H1 (cell line): Measurements from ENCODE around the gene WNK2. TPM values are rescaled to one million over a fixed set of nuclear protein-coding genes. Genes with fewer than 3 reads are reported as not detected.

Experiments
- CTCF ChIA-PET: fragments of 300-600 bp; sonication (Branson Sonifier 250); formaldehyde crosslinking; loops from one replicate; lab custom pipeline; 2021; ENCODE audit not compliant: partially characterized antibody; lab: Charles Lee
- POLR2A ChIA-PET: fragments of 300-600 bp; sonication (Branson Sonifier 250); formaldehyde crosslinking; loops from one replicate; lab custom pipeline; 2021; ENCODE audit warnings: inconsistent platforms; ENCODE audit not compliant: partially characterized antibody; lab: Charles Lee
- DNase-seq, 2 experiments: peaks; one replicate each; pipeline versions ENCODE4 v3.0.0 to v3.0.0-alpha.2; 2010 to 2022; ENCODE audit warnings: low spot score in 2 of 2, low read depth in 1 of 2, mixed read lengths in 1 of 2
- FAIRE-seq: peaks from 2 replicates; lab custom pipeline; 2011; peaks lifted over from hg19 to GRCh38; lab: Jason Lieb, UNC
- H2AFZ ChIP-seq: 2 replicates; pipeline ENCODE4 v1.8.1; 2012; ENCODE audit warnings: low read length, inconsistent platforms
- H2AK5ac ChIP-seq: 2 replicates; pipeline ENCODE4 v1.6.1; 2013; ENCODE audit warnings: low read depth, low read length
- H2BK120ac ChIP-seq: replicated peaks from 2 replicates; pipeline ENCODE3; 2013; ENCODE audit warnings: low read depth, low read length, inconsistent platforms
- H2BK12ac ChIP-seq: 2 replicates; pipeline ENCODE4 v1.6.1; 2013; ENCODE audit warnings: low read depth, low read length
- H2BK15ac ChIP-seq: 2 replicates; pipeline ENCODE4 v1.6.1; 2013; ENCODE audit warnings: low read length
- H2BK20ac ChIP-seq: 2 replicates; pipeline ENCODE4 v1.6.1; 2013; ENCODE audit warnings: low read length
- H2BK5ac ChIP-seq: 2 replicates; pipeline ENCODE4 v1.6.1; 2013; ENCODE audit warnings: low read depth, low read length
- H3K14ac ChIP-seq: 2 replicates; pipeline ENCODE4 v1.6.1; 2013; ENCODE audit warnings: inconsistent platforms; ENCODE audit not compliant: insufficient read length
- H3K18ac ChIP-seq: 2 replicates; pipeline ENCODE4 v1.6.1; 2013; ENCODE audit warnings: low read length; ENCODE audit errors: extremely low read depth
- H3K23ac ChIP-seq: 2 replicates; pipeline ENCODE4 v1.6.1; 2013; ENCODE audit warnings: inconsistent platforms; ENCODE audit not compliant: insufficient read length
- H3K23me2 ChIP-seq: 2 replicates; pipeline ENCODE4 v1.6.1; 2013; ENCODE audit warnings: low read depth, low read length
- H3K27ac ChIP-seq: 2 replicates; pipeline ENCODE4 v1.6.1; 2011; ENCODE audit warnings: low read depth, low read length, inconsistent platforms
- H3K27me3 ChIP-seq, 4 experiments: replicated peaks in 1 of 4; 1 replicate in 1 of 4; 2 replicates in 3 of 4; pipeline versions ENCODE4 v1.6.1 to v1.8.1; 2011 to 2013; ENCODE audit warnings: low read length in 3 of 4, mild to moderate bottlenecking in 3 of 4, inconsistent platforms in 2 of 4, mixed read lengths in 2 of 4, moderate library complexity in 1 of 4; ENCODE audit not compliant: control insufficient read depth in 3 of 4, insufficient read depth in 3 of 4; ENCODE audit errors: extremely low read depth in 1 of 4
- H3K36me3 ChIP-seq, 4 experiments: 2 replicates each; pipeline versions ENCODE4 v1.6.1 to v1.8.1; 2011 to 2013; ENCODE audit warnings: mild to moderate bottlenecking in 4 of 4, low read length in 3 of 4, moderate library complexity in 2 of 4, control low read depth in 1 of 4, inconsistent platforms in 1 of 4; ENCODE audit not compliant: insufficient read depth in 4 of 4, control insufficient read depth in 2 of 4
- H3K4ac ChIP-seq: replicated peaks from 2 replicates; pipeline ENCODE3; 2013; ENCODE audit warnings: low read length, low read depth, mixed read lengths, inconsistent platforms; ENCODE audit not compliant: insufficient read length
- H3K4me1 ChIP-seq, 4 experiments: replicated peaks in 1 of 4; 1 replicate in 1 of 4; 2 replicates in 3 of 4; pipeline versions ENCODE4 v1.6.1 to v1.8.1; 2011 to 2013; ENCODE audit warnings: low read length in 3 of 4, inconsistent platforms in 2 of 4, mixed read lengths in 1 of 4; ENCODE audit not compliant: insufficient read depth in 4 of 4, control insufficient read depth in 3 of 4
- H3K4me2 ChIP-seq, 2 experiments: 2 replicates each; pipeline versions ENCODE4 v1.6.1 to v1.8.1; 2011 to 2013; ENCODE audit warnings: low read depth in 2 of 2, low read length in 2 of 2, control low read depth in 1 of 2, inconsistent platforms in 1 of 2, mild to moderate bottlenecking in 1 of 2; ENCODE audit not compliant: insufficient read depth in 1 of 2
- H3K4me3 ChIP-seq, 4 experiments: fragments of 200-600, 300-600 bp in 1 of 4; sonication (generic), shearing (Covaris generic), sonication (Bioruptor Twin) in 1 of 4; 2 replicates each; pipeline versions ENCODE4 v1.5.1 to v1.8.1; 2011 to 2016; ENCODE audit warnings: low read length in 4 of 4, low read depth in 3 of 4, control low read depth in 2 of 4, inconsistent platforms in 2 of 4, mild to moderate bottlenecking in 2 of 4, mixed read lengths in 1 of 4, moderate library complexity in 1 of 4; ENCODE audit not compliant: insufficient read depth in 2 of 4; ENCODE audit errors: extremely low read depth in 1 of 4
- H3K56ac ChIP-seq: replicated peaks from 2 replicates; pipeline ENCODE3; 2013; ENCODE audit warnings: low read depth, mild to moderate bottlenecking, mixed read lengths, low read length, inconsistent platforms; ENCODE audit not compliant: insufficient read length
- H3K79me1 ChIP-seq: 2 replicates; pipeline ENCODE4 v1.6.1; 2013; ENCODE audit warnings: low read depth, low read length, control low read depth
- H3K79me2 ChIP-seq, 2 experiments: 2 replicates each; pipeline versions ENCODE4 v1.6.1 to v1.8.1; 2012 to 2013; ENCODE audit warnings: low read length in 2 of 2, mild to moderate bottlenecking in 2 of 2, inconsistent platforms in 1 of 2; ENCODE audit not compliant: insufficient read depth in 2 of 2, control insufficient read depth in 1 of 2
- H3K9ac ChIP-seq, 4 experiments: replicated peaks in 1 of 4; 1 replicate in 1 of 4; 2 replicates in 3 of 4; pipeline versions ENCODE4 v1.6.1 to v1.8.1; 2011 to 2013; ENCODE audit warnings: low read depth in 3 of 4, low read length in 3 of 4, control low read depth in 2 of 4, mild to moderate bottlenecking in 2 of 4, moderate library complexity in 2 of 4, inconsistent platforms in 1 of 4; ENCODE audit errors: extremely low read depth in 1 of 4
- H3K9me3 ChIP-seq, 2 experiments: 2 replicates each; pipeline versions ENCODE4 v1.6.1 to v1.8.1; 2012 to 2013; ENCODE audit warnings: mild to moderate bottlenecking in 2 of 2, moderate library complexity in 2 of 2, control low read depth in 1 of 2, inconsistent platforms in 1 of 2, low read depth in 1 of 2, low read length in 1 of 2, mixed read lengths in 1 of 2; ENCODE audit not compliant: insufficient read depth in 2 of 2
- H4K20me1 ChIP-seq, 2 experiments: replicated peaks in 1 of 2; 2 replicates each; pipeline versions ENCODE3 to v1.8.1; 2011 to 2013; ENCODE audit warnings: inconsistent platforms in 2 of 2, low read length in 2 of 2, mild to moderate bottlenecking in 1 of 2; ENCODE audit not compliant: insufficient read depth in 2 of 2, control insufficient read depth in 1 of 2
- H4K5ac ChIP-seq: 2 replicates; pipeline ENCODE4 v1.6.1; 2013; ENCODE audit warnings: low read length, low read depth, mixed read lengths, inconsistent platforms; ENCODE audit not compliant: insufficient read length
- H4K8ac ChIP-seq: 2 replicates; pipeline ENCODE4 v1.8.0; 2013; ENCODE audit warnings: mild to moderate bottlenecking, moderate library complexity, low read length, inconsistent platforms; ENCODE audit not compliant: insufficient read depth; ENCODE audit errors: extremely low read depth
- H4K91ac ChIP-seq: replicated peaks from 2 replicates; pipeline ENCODE3; 2013; ENCODE audit warnings: low read length, mixed read lengths, inconsistent platforms; ENCODE audit not compliant: insufficient read length
- CEBPB ChIP-seq: IDR thresholded peaks from 2 replicates; pipeline ENCODE4 v1.6.1; 2012; ENCODE audit warnings: low read depth, low read length
- KDM4A ChIP-seq: IDR thresholded peaks from one replicate; pipeline ENCODE4 v1.7.1; 2012; ENCODE audit warnings: low read depth, mild to moderate bottlenecking, moderate library complexity, low read length, inconsistent platforms; ENCODE audit not compliant: severe bottlenecking
- MAFK ChIP-seq: IDR thresholded peaks from 2 replicates; pipeline ENCODE4 v1.6.1; 2012; ENCODE audit warnings: low read depth, mild to moderate bottlenecking, improper control_type of control experiment, low read length
- PHF8 ChIP-seq: fragments of 200-600 bp; sonication (generic); conservative IDR thresholded peaks from 2 replicates; pipeline ENCODE4 v1.7.1; 2012; ENCODE audit warnings: low read depth, mild to moderate bottlenecking, inconsistent platforms, low read length, moderate library complexity
- RBBP5 ChIP-seq: IDR thresholded peaks from 2 replicates; pipeline ENCODE4 v1.7.1; 2012; ENCODE audit warnings: low read depth, mild to moderate bottlenecking, inconsistent platforms, low read length, moderate library complexity, borderline replicate concordance
- SRF ChIP-seq: IDR thresholded peaks from 2 replicates; pipeline ENCODE4 v1.6.1; 2011; ENCODE audit warnings: mild to moderate bottlenecking, low read depth, low read length, moderate library complexity
- WGBS, 2 experiments: shearing (Covaris generic) in 1 of 2; methylation state at CpG; one replicate each; pipeline versions ENCODE4 v1.1.6 to v1.1.7; 2013 to 2015; ENCODE audit warnings: low lambda C conversion rate in 2 of 2, mixed read lengths in 2 of 2, inconsistent platforms in 1 of 2, low coverage in 1 of 2, missing lambda C conversion rate in 1 of 2; ENCODE audit not compliant: insufficient replicate concordance in 2 of 2, insufficient coverage in 1 of 2, insufficient read length in 1 of 2; ENCODE audit errors: extremely low coverage in 1 of 2, missing lambda C conversion rate in 1 of 2; 5-methylcytosine and 5-hydroxymethylcytosine counted together
- polyA plus RNA-seq, 7 experiments: library from polyadenylated mRNA; depleted of rRNA in 3 of 7; stranded (reverse) in 5 of 7; unstranded in 2 of 7; fragments of >200 nt in 5 of 7; fragments of 200-250 nt in 2 of 7; gene quantifications; 1 replicate in 5 of 7; 2 replicates in 1 of 7; 4 replicates in 1 of 7; pipeline versions ENCODE4 v1.2.1 to v1.2.3, GENCODE V29; 2011 to 2013; ENCODE audit warnings: missing spikeins in 2 of 7, mixed read lengths in 2 of 7
- total RNA-seq: library from RNA; stranded (reverse); fragmentation: NEBNext Ultra II Directional; extraction: Animal tissue kit (Norgen Biotek cat#: 25700); gene quantifications from 2 replicates; pipeline ENCODE4 v1.2.1, GENCODE V29; 2021
- TF ChIP-seq, protein P1 (sequence below): IDR thresholded peaks from 2 replicates; pipeline ENCODE4 v1.6.1; 2012; ENCODE audit warnings: low read length, inconsistent platforms

Gene WNK2
- total and polyA plus RNA-seq, 2 of the 8 experiments (the other 6 are each of a cell fraction or from before 2014, with no cell fraction given) = 12.0 to 87.2 TPM

- Histone ChIP-seq H3K27ac (no peak overlapping the region), H3K4me2 (no peak overlapping the region), H3K79me2 (no peaks in the 10 kb centered on the region), H3K4me3 (no peak overlapping the region), H2BK5ac (no peak overlapping the region), H4K8ac (no peak overlapping the region), H3K4me1 (peaks cover 0 to 7% (median 0%) of the 10 kb centered on the region in 4 experiments; a peak in 3 of 7 replicates), H3K14ac (no peak overlapping the region), H2BK12ac (no peak overlapping the region), H2AFZ (no peak overlapping the region), H3K36me3 (peaks cover 2 to 8% (median 5%) of the 10 kb centered on the region in 4 experiments; a peak in 6 of 8 replicates), H3K79me1 (no peaks in the 10 kb centered on the region; the same call in 1 of the 2 replicates), H2BK15ac (no peak overlapping the region), H3K4ac (no peak overlapping the region), H4K5ac (no peak overlapping the region), H3K23ac (no peak overlapping the region), H4K20me1 (peaks cover 0 to 14% of the 10 kb centered on the region in 2 experiments), H2BK120ac (no peak overlapping the region), H3K27me3 (no peaks in the 10 kb centered on the region), H3K56ac (no peak overlapping the region), H3K23me2 (no peaks in the 10 kb centered on the region), H4K91ac (no peak overlapping the region), H2BK20ac (no peak overlapping the region), H3K9me3 (no peaks in the 10 kb centered on the region), H3K18ac (no peak overlapping the region), H2AK5ac (no peak overlapping the region), H3K9ac (no peak overlapping the region)
- no peak for TF ChIP-seq PHF8
- no peak for TF ChIP-seq SRF
- TF ChIP-seq RBBP5 = no peak
- TF ChIP-seq, protein P1, sequence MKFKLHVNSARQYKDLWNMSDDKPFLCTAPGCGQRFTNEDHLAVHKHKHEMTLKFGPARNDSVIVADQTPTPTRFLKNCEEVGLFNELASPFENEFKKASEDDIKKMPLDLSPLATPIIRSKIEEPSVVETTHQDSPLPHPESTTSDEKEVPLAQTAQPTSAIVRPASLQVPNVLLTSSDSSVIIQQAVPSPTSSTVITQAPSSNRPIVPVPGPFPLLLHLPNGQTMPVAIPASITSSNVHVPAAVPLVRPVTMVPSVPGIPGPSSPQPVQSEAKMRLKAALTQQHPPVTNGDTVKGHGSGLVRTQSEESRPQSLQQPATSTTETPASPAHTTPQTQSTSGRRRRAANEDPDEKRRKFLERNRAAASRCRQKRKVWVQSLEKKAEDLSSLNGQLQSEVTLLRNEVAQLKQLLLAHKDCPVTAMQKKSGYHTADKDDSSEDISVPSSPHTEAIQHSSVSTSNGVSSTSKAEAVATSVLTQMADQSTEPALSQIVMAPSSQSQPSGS = no peak
- TF ChIP-seq MAFK = no peak
- no peak for TF ChIP-seq CEBPB
- no peak for TF ChIP-seq KDM4A
- ChIA-PET POLR2A (no interaction called here), CTCF (interaction anchor here (1.4 to 1.9 kb wide), 3 partner anchors 9 to 53 kb away, joined by 3 to 8 read pairs (median 4); no protein-coding TSS in a partner anchor)
- DNase-seq (no peak), FAIRE-seq (no peak)
- 86% methylated on average over 14 of the region's 14 CpGs; no CpG with 5 or more reads in 1 of the 2 experiments for WGBS, 2 experiments
Measured at GRCh38 chr9:93252116-93252780, 68.3 kb downstream of the WNK2 start.
